HEK293 (cell line): Measurements from ENCODE around the gene HPD.

ENCODE experiments used
- HIC1 ChIP-seq: fragments of 450-650 bp; formaldehyde crosslinking; IDR thresholded peaks from 2 replicates; pipeline ENCODE4 v1.5.1; 2016; ENCODE audit warnings: missing biosample characterization, missing genetic modification characterization
- REPIN1 ChIP-seq: fragments of 450-650 bp; formaldehyde crosslinking; IDR thresholded peaks from 2 replicates; pipeline ENCODE4 v1.5.1; 2017; ENCODE audit warnings: missing biosample characterization, missing genetic modification characterization, low read depth
- ZEB2 ChIP-seq: fragments of 450-650 bp; formaldehyde crosslinking; IDR thresholded peaks from 2 replicates; pipeline ENCODE4 v1.5.1; 2016; ENCODE audit warnings: missing biosample characterization, missing genetic modification characterization
- ZNF10 ChIP-seq: fragments of 450-650 bp; formaldehyde crosslinking; IDR thresholded peaks from 2 replicates; pipeline ENCODE4 v1.5.1; 2017; ENCODE audit warnings: missing biosample characterization, missing genetic modification characterization
- ZNF114 ChIP-seq: fragments of 450-650 bp; formaldehyde crosslinking; IDR thresholded peaks from 2 replicates; pipeline ENCODE4 v1.5.0; 2017; ENCODE audit warnings: missing biosample characterization, missing genetic modification characterization
- ZNF140 ChIP-seq: fragments of 450-650 bp; formaldehyde crosslinking; IDR thresholded peaks from 2 replicates; pipeline ENCODE4 v1.5.1; 2016; ENCODE audit warnings: missing biosample characterization, missing genetic modification characterization
- ZNF214 ChIP-seq: fragments of 450-650 bp; formaldehyde crosslinking; IDR thresholded peaks from 2 replicates; pipeline ENCODE4 v1.5.1; 2017; ENCODE audit warnings: missing biosample characterization, mild to moderate bottlenecking, missing genetic modification characterization, borderline replicate concordance
- ZNF560 ChIP-seq: fragments of 450-650 bp; formaldehyde crosslinking; IDR thresholded peaks from 2 replicates; pipeline ENCODE4 v1.5.1; 2017; ENCODE audit warnings: missing biosample characterization, missing genetic modification characterization, borderline replicate concordance
- TF ChIP-seq, protein P1 (sequence below): fragments of 450-650 bp; formaldehyde crosslinking; IDR thresholded peaks from 2 replicates; pipeline ENCODE4 v1.5.1; 2016; ENCODE audit warnings: missing biosample characterization, missing genetic modification characterization
- TF ChIP-seq, protein P2 (sequence below): fragments of 450-650 bp; formaldehyde crosslinking; IDR thresholded peaks from 2 replicates; pipeline ENCODE4 v1.5.1; 2016; ENCODE audit warnings: missing biosample characterization, missing genetic modification characterization

GRCh38 chr12:121811434-121812319 lies 47.0 kb downstream of the HPD start:
- TF ChIP-seq HIC1 (tag by site-specific recombination) = peak; percentile 61; the same call in 1 of the 2 replicates
- no peak; the same call in none of the 2 replicates for TF ChIP-seq ZEB2 (tag by site-specific recombination)
- TF ChIP-seq ZNF560 (tag by site-specific recombination) = no peak
- no peak for TF ChIP-seq ZNF140 (tag by site-specific recombination)
- TF ChIP-seq REPIN1 = no peak
- TF ChIP-seq, protein P1, sequence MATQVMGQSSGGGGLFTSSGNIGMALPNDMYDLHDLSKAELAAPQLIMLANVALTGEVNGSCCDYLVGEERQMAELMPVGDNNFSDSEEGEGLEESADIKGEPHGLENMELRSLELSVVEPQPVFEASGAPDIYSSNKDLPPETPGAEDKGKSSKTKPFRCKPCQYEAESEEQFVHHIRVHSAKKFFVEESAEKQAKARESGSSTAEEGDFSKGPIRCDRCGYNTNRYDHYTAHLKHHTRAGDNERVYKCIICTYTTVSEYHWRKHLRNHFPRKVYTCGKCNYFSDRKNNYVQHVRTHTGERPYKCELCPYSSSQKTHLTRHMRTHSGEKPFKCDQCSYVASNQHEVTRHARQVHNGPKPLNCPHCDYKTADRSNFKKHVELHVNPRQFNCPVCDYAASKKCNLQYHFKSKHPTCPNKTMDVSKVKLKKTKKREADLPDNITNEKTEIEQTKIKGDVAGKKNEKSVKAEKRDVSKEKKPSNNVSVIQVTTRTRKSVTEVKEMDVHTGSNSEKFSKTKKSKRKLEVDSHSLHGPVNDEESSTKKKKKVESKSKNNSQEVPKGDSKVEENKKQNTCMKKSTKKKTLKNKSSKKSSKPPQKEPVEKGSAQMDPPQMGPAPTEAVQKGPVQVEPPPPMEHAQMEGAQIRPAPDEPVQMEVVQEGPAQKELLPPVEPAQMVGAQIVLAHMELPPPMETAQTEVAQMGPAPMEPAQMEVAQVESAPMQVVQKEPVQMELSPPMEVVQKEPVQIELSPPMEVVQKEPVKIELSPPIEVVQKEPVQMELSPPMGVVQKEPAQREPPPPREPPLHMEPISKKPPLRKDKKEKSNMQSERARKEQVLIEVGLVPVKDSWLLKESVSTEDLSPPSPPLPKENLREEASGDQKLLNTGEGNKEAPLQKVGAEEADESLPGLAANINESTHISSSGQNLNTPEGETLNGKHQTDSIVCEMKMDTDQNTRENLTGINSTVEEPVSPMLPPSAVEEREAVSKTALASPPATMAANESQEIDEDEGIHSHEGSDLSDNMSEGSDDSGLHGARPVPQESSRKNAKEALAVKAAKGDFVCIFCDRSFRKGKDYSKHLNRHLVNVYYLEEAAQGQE (tag by site-specific recombination) = no peak
- TF ChIP-seq ZNF214 (tag by site-specific recombination) = no peak
- TF ChIP-seq ZNF114 (tag by site-specific recombination) = no peak
- peak; percentile 64 for TF ChIP-seq ZNF10 (tag by site-specific recombination)
- TF ChIP-seq, protein P2, sequence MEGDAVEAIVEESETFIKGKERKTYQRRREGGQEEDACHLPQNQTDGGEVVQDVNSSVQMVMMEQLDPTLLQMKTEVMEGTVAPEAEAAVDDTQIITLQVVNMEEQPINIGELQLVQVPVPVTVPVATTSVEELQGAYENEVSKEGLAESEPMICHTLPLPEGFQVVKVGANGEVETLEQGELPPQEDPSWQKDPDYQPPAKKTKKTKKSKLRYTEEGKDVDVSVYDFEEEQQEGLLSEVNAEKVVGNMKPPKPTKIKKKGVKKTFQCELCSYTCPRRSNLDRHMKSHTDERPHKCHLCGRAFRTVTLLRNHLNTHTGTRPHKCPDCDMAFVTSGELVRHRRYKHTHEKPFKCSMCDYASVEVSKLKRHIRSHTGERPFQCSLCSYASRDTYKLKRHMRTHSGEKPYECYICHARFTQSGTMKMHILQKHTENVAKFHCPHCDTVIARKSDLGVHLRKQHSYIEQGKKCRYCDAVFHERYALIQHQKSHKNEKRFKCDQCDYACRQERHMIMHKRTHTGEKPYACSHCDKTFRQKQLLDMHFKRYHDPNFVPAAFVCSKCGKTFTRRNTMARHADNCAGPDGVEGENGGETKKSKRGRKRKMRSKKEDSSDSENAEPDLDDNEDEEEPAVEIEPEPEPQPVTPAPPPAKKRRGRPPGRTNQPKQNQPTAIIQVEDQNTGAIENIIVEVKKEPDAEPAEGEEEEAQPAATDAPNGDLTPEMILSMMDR (tag by site-specific recombination) = peak; percentile 55
